Cardiac muscle cell (in vitro differentiated cells and primary cell): ENCODE data around the gene CELA2A. TPM values are rescaled to one million over a fixed set of nuclear protein-coding genes. Genes with fewer than 3 reads are reported as not detected.

Source experiments
- DNase-seq, 2 donors: peaks; one replicate each; pipeline versions ENCODE4 v3.0.0 to v3.0.0-alpha.2; 2010 to 2017; ENCODE audit warnings: low read depth in 1 of 2, low spot score in 1 of 2
- H3K27ac ChIP-seq: fragments of 200-600 bp; sonication (generic); 2 replicates; pipeline ENCODE4 v1.5.1; 2016
- H3K27me3 ChIP-seq: fragments of 200-600 bp; sonication (generic); 2 replicates; pipeline ENCODE4 v1.6.0; 2016; ENCODE audit warnings: control low read depth
- H3K36me3 ChIP-seq: fragments of 200-600 bp; sonication (generic); 2 replicates; pipeline ENCODE4 v1.5.1; 2016; ENCODE audit warnings: control low read depth
- H3K4me1 ChIP-seq: fragments of 200-600 bp; sonication (generic); 2 replicates; pipeline ENCODE4 v1.8.1; 2017; ENCODE audit warnings: low read depth, mild to moderate bottlenecking, mixed run types
- H3K4me3 ChIP-seq: fragments of 200-600 bp; sonication (generic); 2 replicates; pipeline ENCODE4 v1.5.1; 2016; ENCODE audit warnings: mild to moderate bottlenecking
- H3K9me3 ChIP-seq: fragments of 200-600 bp; sonication (generic); 2 replicates; pipeline ENCODE4 v1.5.1; 2017; ENCODE audit warnings: low read depth, mild to moderate bottlenecking, control low read depth
- CTCF ChIP-seq: IDR thresholded peaks from 2 replicates; pipeline ENCODE4 v1.5.1; 2012; ENCODE audit warnings: low read depth, mild to moderate bottlenecking, low read length
- polyA plus RNA-seq: library from polyadenylated mRNA; unstranded; fragments of >200 nt; fragmentation: Nextera tagmentation; extraction: Ambion mirVana; gene quantifications from 2 replicates; pipeline ENCODE4 v1.2.1, GENCODE V29; 2016
- total RNA-seq: library from RNA; depleted of rRNA; stranded (reverse); fragments of >200 nt; gene quantifications from 2 replicates; pipeline ENCODE4 v1.2.3, GENCODE V29; 2016

Gene CELA2A
- total and polyA plus RNA-seq, 2 experiments from 2014 or later: 0.38 TPM; not detected in 1

- Histone ChIP-seq H3K4me3 (no peak overlapping the region), H3K36me3 (no peaks in the 10 kb centered on the region), H3K9me3 (no peaks in the 10 kb centered on the region), H3K27me3 (no peaks in the 10 kb centered on the region), H3K4me1 (no peaks in the 10 kb centered on the region), H3K27ac (no peak overlapping the region)
- no peak for TF ChIP-seq CTCF
- DNase-seq: no peak
Measured at GRCh38 chr1:15423355-15424077, 33.0 kb upstream of the CELA2A start.

GRCh38 chr1:15424146-15424667, 32.3 kb upstream of the CELA2A start:
- Histone ChIP-seq H3K4me1 (no peaks in the 10 kb centered on the region), H3K9me3 (no peaks in the 10 kb centered on the region), H3K27ac (no peak overlapping the region), H3K36me3 (no peaks in the 10 kb centered on the region), H3K4me3 (no peak overlapping the region), H3K27me3 (no peaks in the 10 kb centered on the region)
- no peak for DNase-seq
- no peak for TF ChIP-seq CTCF

GRCh38 chr1:15424981-15425380, 31.6 kb upstream of the CELA2A start:
- H3K4me3 ChIP-seq: no peak overlapping the region
- no peaks in the 10 kb centered on the region for H3K27me3 ChIP-seq
- H3K36me3 ChIP-seq: no peaks in the 10 kb centered on the region
- no peak for TF ChIP-seq CTCF
- no peak for DNase-seq
- H3K9me3 ChIP-seq: no peaks in the 10 kb centered on the region
- H3K4me1 ChIP-seq: no peaks in the 10 kb centered on the region
- no peak overlapping the region for H3K27ac ChIP-seq

GRCh38 chr1:15425521-15425920, 31.0 kb upstream of the CELA2A start:
- DNase-seq: no peak
- no peaks in the 10 kb centered on the region for H3K9me3 ChIP-seq
- no peaks in the 10 kb centered on the region for H3K4me1 ChIP-seq
- H3K36me3 ChIP-seq: no peaks in the 10 kb centered on the region
- H3K27me3 ChIP-seq: no peaks in the 10 kb centered on the region
- H3K4me3 ChIP-seq: no peak overlapping the region
- no peak for TF ChIP-seq CTCF
- no peak overlapping the region for H3K27ac ChIP-seq

- H3K4me1 ChIP-seq: no peaks in the 10 kb centered on the region
- no peak overlapping the region for H3K27ac ChIP-seq
- TF ChIP-seq CTCF: no peak
- H3K4me3 ChIP-seq: no peak overlapping the region
- H3K36me3 ChIP-seq: no peaks in the 10 kb centered on the region
- H3K9me3 ChIP-seq: no peaks in the 10 kb centered on the region
- H3K27me3 ChIP-seq: no peaks in the 10 kb centered on the region
- DNase-seq: no peak
Measured at GRCh38 chr1:15425958-15426357, 30.6 kb upstream of the CELA2A start.
